Anterior cingulate cortex (tissue), 58 donors: ENCODE results near the gene FREM1.
A peak's percentile ranks its signal among the peaks of the same experiment; 100 is the strongest.

Experiments used
- DNase-seq, 58 donors: peaks; one replicate each; lab custom pipeline; 2025; lab: John Stamatoyannopoulos, UW

The FREM1 gene

DNA sequence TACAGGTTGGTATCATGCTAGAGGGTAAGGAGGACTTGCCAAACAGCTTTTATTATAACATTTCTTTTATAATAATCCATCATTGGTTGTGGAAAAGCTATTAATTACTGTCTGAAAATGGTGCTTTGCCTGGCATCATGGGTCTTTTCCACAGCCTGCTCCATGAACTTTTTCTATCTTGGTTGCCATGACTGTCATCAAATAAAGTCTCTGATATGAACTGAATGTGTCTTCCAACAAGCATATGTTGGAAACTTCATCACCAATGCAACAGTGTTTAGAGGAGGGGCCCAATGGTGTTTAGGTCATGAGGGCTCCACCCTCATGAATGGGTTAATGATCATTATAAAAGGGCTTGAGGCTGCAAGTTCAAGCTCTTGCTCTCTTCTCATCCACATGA, 81.0 kb downstream of the FREM1 start:
- DNase-seq = no peak

DNA sequence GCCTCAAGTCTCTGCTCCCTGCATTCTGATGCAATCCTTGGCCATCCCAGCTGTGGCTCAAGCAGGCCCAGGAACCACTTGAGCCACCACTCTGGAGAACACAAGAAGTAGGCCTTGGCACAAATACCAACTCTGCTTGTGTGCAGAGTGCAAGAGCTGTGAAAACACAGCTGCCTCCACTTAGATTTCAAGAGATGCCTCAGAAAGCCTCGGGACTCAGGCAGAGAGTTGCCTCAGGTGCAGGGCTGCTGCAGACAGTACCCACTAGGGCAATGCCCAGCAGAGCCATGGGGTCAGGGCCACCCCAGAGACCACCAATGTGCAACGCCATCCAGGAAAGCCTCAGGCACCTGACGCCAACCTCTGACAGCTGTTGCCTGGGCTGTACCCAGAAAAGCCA, 82.4 kb downstream of the FREM1 start:
- no peak for DNase-seq

DNA sequence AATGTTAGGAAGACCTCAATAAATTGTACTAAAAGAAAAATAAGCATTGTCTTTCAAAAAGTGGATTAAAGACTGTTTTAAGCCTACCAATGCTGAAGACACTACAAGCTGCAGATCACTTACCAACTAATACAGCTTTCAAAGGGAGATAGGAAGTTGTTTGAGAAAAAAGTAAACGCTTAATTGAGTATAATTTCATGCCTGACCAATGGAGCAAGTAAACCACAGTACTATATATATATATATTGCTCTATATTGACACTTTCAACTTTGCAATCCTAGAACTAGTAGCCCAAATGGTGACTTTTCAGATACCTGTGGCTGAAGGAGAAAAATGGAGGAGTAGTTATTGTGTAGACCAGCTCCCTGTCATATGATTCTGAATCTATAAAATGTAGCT, 85.7 kb downstream of the FREM1 start:
- DNase-seq = no peak

DNA sequence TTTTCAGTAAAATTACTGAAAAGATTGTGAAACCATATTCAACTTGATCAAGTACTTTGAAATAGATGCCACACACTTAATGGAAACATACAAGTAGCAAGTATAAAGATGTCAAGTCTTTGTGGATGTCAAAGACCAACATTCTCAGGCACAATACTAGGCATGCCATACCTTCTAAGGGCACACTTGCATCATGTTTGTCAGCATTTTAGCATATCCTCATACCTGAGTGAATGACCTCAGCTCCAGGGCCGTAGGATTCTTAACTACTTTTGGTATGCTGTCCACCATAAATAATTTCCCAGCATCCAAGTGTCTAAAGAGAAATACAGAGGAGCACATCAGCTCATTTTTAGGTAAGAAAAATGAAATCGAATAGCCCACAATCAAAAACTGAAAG, 86.4 kb downstream of the FREM1 start:
- no peak for DNase-seq

DNA sequence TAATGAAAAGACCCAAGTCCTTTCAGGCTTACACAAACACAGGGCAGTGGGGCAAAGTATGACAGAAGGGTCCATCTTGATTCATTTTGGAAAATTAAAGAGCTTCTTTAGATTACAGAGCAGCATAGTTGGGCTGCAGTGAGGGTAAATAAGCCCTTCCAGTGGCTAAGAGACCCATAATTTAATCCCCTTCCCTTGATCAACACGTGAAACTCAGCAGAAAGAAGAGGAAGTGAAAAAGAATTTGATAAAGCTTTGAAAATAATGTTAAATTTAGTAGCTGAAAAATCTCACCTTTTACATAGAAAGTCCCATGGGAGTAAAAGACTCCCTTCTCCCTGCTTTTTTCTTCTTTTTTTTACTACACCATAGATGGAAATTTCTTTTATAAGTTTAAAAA, 87.6 kb downstream of the FREM1 start:
- no peak for DNase-seq

DNA sequence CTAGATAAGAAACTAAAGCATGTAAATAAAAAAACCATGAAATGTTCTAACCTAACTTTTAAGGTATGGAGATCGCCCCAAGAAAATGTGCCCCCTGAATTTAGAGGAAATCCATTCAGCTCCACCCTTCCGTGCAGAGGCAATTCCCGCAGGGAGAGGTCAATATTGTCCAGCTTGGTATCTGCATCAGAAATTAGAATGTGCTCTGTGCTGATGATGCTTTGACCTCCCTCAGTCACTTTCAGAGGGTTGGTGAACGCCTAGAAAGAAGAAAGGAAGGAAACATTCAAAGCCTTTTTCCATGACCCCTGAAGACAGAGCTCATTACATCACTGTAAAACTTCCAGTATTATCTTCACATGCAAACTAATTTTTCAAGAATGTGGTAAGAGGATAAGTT, 91.0 kb downstream of the FREM1 start:
- no peak for DNase-seq

DNA sequence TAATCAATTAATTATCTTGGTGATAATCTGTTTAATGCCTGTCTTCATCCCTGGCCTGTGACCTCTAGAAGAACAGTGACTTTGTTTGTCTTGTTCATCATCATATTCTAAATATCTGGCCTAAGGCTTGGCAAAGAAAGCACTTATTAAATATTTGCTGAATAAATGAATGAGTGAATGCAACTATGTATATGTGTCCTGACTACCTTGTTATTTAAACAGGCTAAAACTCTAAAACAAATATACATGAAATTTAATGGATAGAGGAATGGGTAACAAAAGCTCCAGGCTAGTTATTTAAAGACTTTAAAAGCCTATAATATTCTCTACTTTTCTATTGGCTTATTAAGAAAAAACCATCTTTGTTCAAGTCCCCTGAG, 96.0 kb downstream of the FREM1 start:
- no peak for DNase-seq

DNA sequence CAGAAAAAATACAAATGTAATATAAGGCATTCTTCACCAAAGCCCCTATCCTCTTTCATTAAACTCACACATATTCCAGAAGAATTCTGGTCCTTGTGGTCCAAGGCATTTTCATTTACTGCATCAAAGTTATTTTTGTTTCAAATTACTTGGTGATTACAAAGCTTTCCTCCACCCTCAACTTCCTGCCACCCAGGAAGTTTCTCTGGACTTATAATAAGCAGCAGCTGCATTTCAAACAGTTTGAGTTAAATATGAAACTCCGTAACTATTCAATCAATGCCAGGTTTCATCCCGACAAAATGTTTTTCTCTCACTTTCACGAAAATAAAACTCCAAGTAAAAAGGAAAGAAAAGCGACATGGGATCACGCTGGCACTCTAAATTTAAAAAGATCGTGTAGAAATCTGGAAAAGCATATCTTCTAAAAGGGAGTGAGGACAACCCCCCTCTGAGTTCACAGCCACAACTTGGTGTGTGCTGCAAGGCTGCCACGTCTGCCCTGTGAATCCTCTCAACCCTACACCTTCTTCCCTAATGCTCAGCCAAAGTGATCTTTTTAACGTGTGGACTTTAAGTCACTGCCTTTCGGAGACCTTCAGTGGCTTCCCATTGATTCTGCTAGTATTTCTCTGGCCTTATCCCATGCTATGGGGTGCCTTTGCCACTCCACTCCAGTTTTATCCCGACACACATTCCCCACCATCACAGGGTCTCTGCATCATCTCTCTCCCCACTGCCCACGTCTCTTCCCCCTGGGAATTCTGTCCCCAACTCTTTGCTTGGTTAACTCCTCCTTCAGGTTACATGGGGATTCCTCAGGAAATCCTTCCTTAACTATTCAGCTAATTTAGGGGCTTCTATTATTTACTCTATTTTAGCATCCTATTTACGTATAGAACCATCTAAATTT, 96.6 kb downstream of the FREM1 start:
- no peak for DNase-seq

DNA sequence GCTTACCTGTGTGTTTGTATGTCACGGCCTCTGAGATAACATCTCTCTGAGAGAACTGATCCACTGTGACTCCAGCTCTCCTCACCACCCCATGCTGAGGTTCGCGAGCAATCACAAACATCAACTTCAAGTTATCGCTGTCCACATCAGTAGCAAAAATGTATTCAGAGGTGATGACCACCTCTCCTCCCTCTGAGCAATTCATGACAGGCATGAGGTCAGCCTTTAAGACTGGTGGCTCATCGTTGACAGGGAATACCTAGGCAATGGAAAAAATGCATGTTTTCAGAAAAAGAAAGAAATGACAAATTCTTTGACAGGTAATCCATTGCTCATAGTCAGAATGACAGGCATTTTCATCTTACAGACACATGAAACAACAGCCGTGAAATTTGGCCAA, 97.4 kb downstream of the FREM1 start:
- DNase-seq = no peak

DNA sequence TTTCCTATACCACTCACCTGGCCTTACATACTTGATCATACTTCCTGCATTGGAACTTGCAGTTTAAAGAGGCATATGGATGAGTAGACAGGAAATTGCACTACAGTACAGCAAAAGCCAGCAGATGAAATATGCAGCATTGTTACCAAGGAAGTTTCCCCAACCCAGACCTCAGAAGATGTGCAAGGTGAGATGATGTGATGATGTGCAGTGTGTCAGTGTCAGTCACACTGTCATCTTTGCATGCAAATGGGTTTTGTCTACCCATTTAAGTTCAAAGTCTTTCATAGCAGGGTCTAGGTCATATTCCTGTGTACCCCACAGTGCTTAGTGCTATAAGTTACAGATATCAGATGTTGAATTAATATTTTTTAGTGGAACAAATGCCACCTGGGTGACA, 98.4 kb downstream of the FREM1 start:
- no peak for DNase-seq

DNA sequence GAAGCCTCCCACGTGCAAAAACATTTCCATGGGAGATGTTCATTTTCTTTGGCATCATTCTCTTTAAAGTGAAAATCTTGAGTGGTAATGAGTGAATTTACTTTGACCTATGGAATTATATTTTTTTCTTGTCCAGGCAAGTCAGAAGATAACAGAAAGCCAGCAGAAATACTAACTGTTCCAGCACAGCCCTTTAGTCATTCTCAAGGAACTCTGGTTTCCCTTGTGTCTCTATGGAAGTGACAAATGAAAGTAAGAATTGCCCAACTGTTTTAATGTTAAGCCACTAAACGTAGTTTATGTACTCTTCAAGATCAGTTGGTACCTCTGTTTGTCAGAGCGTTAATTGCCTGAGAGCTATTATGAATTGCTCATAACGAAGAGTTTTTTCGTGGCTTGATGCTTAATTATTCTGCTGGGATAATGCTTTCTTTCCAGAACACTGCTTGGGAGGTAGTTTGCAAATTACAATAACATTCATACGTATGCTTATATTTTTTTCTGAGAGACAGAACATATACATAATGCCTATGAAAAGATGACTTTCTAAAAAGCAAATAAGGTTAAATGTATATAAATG, 103.2 kb downstream of the FREM1 start:
- no peak for DNase-seq

DNA sequence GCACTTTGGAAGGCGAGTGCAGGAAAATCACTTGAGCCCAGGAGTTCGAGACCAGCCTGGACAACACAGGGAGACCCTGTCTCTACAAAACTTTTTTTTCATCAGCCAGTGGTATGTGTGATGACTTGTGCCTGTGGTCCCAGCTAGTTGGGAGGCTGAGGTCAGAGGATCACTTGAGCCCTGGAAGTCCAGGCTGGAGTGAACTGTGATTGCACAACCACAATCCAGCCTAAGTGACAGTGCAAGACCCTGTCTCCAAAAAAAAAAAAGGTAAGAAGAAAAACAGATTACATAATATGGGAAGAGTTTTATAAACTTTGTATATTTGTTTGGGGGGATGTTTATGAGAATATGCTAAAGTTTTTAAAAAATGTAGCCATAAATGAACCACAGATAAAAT, 111.2 kb downstream of the FREM1 start:
- DNase-seq = no peak

DNA sequence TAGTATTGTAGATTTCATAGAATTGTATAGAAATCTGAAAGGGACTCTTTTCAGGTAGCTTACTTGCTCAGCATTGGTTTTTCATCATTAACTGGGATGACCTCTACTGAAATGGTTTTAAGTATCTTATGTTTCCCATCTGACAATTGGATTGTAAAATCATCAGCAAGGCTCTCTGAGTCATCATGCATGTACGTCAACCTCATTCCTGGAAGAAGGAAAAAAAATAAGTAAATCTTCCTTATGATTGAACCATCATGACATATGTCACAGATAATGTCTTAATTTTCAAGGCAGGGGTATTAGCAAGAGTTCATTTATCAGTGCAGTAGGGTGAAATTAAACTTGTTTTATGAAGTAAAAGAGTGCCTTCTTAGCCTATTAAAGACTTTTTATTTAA, 112.8 kb downstream of the FREM1 start:
- DNase-seq = no peak

DNA sequence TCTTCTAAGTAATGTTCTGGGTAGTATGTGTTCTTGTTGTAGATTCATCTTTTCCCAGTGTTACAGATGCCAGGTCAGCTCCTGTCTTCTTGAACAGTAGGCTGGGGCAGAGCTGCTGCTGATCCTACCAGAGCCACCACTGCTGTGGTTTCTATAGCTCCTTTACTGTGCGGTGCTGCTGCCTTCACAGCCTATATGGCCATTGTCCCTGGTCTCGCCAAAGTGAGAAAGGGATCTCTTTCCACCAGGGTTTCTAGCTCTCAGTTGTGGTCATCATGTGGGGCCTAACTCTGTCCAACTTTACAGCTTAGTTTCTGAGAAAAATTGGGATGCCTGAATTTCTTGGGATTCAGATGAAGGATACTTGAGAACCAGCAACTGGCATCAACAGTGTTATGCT, 116.8 kb downstream of the FREM1 start:
- DNase-seq = no peak

DNA sequence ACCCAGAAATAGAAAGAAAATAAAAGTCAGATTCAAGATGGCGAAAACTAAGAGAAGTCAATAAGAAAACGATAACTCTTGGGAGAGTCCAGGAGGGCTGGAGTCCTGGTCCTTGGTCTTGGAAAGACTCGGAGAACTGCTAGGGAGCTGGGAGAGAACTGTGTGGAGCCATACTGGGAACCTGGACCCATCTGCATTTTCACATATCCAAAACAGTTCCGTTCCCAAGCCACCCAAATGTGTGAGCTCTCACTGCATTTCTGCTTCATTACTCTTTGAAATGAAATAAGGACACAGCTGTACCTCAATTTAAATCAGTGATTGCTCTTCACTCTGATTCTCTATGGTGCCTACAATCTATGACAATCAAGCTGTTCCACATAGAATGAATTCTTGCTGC, 119.6 kb downstream of the FREM1 start:
- peak in 4 of 58 donors; percentile 6 to 56 (median 28) for DNase-seq

DNA sequence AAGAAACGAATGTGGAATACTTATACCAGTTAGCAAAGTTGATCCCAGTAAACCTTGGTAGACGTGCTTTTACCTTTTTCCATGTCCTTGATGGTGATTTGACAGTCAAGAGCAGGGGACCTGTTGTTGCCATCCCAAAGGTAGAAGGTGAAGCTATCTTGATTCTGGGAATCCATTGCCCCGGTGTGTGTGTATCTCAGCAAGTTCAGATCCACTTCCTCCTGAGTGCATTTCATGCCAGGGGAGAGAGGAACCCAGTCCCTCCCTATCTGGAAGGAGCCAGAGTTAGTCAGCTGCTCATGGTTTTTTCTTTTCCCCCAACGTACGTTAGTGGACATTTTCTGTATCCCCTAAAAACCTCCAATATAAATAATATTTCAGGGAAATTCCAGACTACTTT, 121.4 kb downstream of the FREM1 start:
- no peak for DNase-seq

DNA sequence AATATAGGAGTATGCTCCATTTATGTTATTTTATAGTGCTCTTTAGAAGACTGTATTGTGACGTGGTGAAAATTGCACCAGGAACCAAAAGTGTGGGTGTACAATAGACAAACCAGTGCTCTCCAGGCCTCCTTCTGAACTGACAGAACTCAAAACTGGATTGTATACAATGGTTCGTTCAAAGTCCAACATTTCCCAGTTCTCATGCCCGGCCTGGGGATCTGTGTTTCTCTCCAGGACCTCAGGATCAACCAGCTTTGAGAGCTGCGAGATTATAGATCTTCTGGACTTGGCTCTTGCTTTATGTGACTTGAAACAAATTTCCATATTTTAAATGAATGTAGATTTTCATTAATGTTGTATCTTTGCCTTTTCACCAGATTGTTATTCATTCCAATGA, 126.9 kb downstream of the FREM1 start:
- no peak for DNase-seq

DNA sequence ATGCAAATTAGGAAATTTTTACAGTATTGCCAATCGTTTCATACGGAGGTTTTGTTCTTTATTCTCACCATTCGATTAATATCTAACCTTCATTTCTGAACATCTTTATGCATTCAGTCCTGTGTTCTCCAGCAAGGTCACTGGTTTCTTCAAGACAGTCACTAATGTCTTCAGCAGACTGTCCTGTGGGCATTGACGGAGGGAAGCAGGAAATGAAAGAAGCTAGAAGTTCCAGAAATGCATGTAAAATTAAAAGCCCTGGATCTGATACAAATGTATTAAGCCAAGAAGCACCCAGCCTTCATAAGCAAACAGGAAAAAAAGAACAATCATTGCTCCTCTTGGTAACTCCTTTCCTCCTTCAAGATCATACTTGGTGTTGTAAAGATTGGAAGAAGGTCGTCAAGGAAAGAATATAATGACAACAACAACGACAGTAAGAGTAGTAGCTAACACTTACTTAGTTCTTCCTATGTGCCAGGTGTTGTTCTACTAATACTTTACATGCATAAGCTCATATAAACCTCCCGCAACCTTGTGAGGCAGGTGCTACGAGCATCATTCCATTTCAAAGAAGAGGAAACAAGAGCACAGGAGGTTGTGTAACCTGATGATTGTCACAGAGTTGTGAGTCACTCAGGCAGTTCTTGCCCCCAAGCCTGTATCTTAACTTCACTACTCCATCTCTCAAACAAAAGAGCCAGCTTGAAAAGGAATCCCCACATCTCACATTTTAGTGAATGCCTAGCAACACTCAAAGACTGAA, 127.8 kb downstream of the FREM1 start:
- DNase-seq = no peak

DNA sequence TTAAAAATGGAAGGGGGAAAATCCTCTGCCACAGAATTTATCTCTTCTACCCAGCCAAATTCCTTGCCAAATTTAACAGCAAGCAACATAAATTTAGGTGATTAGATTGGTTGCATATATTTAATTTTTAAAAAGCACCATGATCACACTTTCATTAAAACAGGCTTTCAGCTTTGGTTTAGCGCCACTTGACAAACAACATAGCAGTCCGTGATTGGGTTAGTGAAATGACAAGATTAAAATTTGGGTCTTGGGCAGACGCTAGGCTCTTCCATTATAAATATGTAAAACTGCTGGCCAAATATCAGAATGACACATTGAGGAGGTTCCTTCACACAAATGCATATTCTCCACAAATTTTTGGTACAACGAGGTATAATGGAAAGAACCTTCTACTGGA, 129.5 kb downstream of the FREM1 start:
- DNase-seq = no peak

DNA sequence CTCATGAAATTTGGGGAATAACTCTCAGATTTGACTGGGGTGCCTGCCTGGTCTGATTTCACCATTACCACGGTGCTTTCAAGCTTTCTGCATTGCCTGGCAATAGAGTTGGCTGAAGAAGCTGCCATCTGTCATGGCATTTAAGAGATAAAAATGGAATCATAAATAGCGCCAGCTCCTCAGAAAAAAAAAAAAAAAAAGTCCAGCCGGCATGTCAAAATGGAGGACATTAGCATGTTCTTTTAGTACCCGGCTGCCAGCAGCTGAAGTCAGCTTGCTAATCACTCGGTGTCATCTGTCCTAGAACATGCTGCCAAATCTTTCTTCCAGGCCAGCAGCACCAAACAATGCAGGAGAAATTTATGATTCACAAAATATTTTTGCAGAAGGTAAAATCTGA, 130.0 kb downstream of the FREM1 start:
- peak in 17 of 58 donors; percentile 3 to 63 (median 24) for DNase-seq

DNA sequence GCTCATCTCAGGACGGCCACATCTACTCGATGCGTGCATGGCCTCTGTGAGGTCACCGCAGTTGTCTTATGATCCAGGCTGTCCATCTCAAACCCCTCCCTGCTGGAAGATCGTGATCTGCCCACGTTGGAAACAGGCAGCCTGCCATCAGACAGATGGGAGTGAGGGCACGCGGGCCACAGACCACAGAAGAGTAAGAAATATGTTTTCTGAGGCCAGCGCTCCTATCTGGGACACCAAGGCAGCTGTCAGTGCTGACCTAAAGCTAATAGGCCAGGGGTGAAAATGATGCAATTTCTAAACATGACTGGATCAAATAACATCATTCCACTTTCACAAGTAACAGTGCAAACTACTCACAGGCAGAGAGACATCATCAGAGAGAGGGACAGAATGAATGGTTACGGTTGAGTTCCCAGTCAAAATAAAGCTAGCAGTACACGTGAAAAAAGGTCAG, 130.6 kb downstream of the FREM1 start:
- DNase-seq = no peak

DNA sequence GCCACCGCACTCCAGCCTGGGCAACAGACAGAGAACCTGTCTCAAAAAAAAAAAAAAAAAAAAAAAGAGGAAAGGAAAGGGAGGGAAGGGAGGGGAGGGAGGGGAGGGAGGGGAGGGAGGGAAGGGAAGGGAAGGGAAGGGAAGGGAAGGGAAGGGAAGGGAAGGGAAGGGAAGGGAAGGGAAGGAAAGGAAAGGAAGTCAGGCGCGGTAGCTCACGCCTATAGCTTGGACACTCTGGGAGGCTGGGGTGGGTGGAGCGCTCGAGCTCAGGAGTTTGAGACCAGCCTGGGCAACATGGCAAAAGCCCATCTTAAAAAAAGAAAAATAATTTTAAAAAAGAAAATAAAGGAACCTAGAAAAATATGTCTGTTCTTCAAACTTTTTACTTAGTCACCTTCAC, 131.7 kb downstream of the FREM1 start:
- DNase-seq = no peak
